Activated gamma-delta T cell (primary cell): ENCODE data around the gene KRT31.
"Not testable (repeated sequence)": the region's sequence is repeated elsewhere in the genome, so short reads cannot be mapped to it uniquely, and the experiment has no call there.

Experiments used
- DNase-seq: peaks from one replicate; lab custom pipeline; 2025; lab: John Stamatoyannopoulos, UW

The KRT31 gene

DNA sequence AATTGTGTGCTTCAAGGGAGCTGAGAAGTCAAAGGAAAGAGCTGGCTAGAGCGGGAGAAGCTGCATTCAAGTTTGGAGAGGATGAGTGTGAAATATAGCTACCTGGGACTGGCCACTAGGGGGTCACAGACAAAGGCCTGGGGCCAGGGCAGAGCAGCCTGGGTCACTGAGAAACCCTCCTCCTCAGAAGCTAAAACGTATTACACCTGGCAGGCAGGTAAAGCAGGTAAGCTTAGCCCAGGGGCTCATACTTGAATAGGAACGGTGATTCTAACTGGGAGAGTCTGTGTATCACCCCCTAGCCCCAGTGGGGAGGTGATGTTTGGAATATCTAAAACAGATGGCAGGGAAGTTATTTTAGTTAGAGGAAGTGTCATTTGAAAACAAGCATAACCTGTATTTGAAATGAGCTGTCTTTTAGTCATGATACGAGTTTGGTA, 20.2 kb upstream of the KRT31 start:
- no peak for DNase-seq

DNA sequence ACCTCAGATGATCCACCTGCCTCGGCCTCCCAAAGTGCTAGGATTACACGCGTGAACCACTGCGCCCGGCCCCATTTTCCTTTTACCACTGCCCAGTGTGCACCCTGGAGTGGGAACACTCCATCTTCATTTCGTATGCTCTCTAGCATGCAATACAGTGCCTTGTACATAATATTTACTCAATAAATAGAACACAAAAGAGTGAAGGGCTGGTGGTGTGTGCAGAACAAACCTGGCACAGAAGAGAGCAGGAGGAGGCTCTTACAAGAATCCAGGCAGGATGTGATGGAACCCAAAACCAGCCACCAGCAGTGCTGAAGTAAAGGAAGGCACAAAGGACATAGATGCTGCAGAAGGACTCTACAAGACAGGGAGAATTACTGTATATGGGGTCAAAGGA, 19.7 kb upstream of the KRT31 start:
- DNase-seq, result no peak

DNA sequence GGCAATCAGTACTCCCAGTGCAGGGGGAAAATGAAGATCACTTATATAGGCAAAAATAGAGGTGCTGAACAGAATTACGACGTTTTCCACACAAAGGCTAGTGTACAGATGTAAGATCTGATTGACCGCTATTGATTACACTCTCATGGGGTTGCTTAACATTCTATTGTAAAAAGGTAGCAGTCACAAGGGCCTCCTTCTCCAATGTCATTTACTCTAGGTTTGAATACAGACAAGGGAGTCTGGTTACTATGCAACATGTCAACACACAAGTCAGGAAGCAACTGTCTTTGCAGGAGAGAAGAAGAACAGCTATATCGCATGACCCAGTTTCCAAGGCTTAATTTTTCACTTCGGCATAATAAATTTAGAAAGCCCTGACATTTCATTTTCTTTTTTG, 19.1 kb upstream of the KRT31 start:
- DNase-seq, result no peak

- no peak for DNase-seq
Observed at GRCh38 chr17:41415833-41416335, 18.5 kb upstream of the KRT31 start.

- DNase-seq, result no peak
Observed at GRCh38 chr17:41415411-41415810, 18.0 kb upstream of the KRT31 start.

GRCh38 chr17:41413982-41414381, 16.6 kb upstream of the KRT31 start:
- DNase-seq, result no peak

DNA sequence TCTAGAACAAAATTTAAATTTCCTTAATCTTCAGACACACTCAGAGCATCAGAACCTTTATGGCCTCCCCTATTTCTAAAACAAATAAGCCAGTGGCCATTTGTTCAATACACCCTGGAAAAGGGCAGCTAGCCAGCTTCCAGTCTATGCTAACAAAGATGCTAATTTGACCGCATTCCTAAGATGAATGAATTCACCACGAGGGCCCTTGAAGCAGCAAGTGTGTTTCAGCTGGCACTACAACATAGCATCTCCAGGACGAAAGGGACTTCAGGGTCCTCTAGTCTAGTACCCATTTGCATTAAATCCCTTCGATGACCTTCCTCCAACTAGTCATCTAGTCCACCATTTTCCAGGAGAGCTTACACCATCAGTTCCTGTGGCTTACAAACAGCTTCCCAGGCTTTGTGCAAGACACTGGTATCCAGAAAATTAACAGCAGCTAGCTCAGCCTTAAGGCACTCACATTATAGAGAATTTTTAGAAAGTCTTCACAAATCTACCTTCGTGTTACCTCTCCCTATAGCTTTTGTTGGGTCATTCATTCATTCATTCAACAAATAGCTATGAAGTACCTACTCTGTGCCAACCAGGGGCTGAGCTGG, 16.0 kb upstream of the KRT31 start:
- DNase-seq, result no peak

DNA sequence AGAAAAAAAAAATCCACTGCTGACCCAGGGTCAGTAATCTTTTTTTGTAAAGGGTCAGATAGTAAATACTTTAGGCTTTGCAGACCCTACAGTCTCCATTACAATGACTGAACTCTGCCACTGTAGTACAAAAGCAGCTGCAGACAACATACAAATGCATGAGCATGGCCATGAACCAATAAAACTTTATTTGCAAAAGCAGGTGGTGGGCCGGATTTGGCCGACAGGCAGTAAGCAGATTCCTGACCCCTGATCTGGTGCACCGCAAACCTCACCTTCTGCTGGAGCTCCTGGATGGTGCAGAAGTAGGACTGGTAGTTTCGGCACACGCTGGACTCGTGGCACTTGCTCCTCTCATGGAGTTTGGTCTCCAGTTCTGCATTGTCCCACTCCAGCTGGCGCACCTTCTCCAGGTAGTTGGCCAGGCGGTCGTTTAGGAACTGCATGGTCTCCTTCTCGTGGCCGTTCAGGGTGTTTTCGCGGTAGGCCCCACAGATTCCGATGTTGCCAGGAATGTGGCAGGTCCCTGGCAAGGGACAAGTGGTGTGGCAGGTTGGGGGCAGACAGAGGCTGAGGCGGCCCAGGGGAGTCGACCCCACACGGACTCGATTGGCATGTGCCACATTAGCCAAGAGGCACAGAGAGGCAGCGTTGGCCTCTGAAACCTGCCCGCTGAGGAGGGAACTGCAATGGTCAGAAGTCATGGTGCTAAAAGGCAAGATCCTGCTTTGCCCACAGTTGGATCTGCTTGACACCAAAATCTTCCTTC, 13.8 kb upstream of the KRT31 start:
- DNase-seq, result no peak

DNA sequence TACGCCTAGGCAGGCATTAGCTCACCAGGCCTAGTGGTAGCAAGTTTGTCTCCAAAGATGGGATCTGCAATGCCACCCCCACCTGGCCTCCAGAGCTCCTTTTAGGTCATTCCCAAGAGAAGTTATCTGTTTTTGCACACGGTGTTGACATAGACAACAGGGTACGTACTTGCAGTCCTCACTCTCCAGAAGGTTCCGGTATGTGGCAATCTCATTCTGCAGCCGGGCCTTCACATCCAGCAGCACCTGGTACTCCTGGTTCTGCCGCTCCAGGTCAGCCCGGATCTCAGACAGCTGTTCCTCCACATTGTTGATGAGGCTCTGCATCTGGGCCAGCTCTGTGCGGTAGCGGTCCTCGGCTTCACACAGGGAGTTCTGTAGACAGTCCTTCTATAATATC, 9.8 kb upstream of the KRT31 start:
- no peak for DNase-seq

- DNase-seq, result no peak
Observed at GRCh38 chr17:41406205-41406604, 8.8 kb upstream of the KRT31 start.

GRCh38 chr17:41404024-41404671, 6.7 kb upstream of the KRT31 start:
- DNase-seq, result no peak

DNA sequence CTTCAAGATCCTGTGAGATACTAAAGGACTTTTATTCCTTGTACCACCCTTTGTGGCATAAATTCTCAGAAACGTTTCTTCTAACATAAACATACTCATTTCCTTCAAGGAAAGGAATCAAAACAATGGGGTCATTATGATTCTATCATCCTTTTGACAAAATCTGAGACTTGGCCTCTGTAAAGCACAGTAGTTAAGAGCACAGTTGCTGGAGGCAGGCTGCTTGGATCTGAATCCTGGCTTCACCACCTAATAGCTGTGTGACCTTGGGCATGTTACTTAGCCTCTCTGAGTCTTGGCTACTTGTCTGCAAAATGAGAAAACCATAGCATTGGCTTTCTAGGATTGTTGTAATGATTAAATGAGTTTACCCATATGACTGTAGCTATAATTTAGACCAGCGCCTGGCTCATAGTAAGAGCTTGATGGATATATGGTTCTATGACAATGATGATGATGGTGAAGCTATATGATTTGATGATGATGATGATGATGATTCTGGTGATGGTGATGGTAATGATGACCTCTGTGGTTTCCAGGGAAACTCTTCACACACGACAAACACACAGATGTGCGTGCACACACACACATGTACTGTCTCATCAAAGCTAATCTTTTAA, 6.1 kb upstream of the KRT31 start:
- DNase-seq, result no peak

DNA sequence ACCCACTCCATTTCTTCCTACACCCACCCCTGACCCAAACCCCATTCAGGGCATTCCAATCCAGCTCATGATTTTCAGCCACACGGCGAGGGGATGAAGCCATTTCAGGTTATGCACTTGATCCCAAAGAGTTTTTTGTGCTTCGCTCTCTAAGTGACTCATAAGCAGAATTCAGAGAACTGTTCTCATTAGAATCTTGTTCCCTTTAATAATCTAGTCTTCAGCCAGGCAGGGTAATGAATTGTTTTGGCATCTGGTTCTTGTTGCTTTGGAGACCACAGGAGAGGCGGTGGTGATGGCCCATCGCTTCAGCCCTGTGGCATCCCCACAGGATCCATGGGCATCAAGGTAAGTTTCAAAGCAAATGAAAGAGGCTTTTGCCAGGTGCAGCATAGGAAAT, 4.8 kb upstream of the KRT31 start:
- DNase-seq, result no peak

DNA sequence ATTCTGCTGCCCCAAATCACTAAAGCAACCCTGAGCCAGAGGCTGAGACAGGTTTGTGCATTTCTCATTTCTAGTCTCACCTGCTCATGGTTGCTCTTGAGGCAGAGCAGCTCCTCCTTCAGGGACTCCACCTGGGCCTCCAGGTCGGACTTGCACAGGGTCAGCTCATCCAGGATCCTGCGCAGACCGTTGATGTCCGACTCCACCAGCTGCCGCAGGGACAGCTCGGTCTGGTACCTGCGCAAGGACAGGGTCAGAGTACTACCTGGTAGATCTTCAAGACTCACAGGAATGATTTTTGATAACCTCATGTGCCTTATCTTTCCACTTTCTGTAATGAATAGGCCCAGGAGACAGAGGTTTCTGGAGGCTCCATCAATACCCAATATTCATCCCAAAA, 1.1 kb downstream of the KRT31 start:
- no peak for DNase-seq

DNA sequence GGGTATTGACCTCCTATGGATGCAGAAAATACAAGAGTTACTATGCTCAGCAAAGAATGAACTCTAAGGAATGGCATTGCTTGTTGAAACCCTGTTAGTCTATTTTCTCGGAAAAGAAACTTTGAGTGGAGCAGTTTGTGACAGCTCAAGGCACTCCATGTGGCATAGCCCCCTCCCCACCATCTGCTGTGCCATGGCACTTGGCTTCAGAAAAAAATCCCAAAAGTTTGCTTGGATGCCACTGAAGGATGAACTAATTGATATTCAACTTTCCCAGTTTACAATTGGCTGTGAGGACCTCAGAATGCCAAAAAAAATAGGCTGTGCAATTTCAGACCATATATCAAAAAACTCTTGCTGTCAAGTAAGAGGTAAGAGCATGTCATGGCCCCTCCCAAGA, 1.8 kb downstream of the KRT31 start:
- DNase-seq, result no peak

DNA sequence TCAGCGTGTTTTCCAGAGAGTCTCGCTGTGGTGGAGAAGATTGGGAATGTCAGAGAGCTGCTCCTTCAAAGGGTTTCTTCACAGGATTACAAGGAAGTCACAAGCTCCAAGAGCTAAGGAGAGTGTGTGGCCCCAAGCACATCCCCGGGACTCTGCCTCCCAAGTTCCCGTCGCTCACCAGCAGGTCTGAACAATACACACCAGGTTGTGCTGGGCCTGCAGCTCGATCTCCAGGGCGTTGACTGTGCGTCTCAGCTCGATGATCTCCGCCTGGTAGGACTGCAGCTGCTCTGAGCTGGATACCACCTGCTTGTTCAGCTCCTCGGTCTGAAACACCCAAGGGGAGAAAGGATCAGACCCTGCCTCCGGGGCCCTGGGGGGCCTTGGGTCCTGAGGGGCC, 2.4 kb downstream of the KRT31 start:
- DNase-seq, result not testable (repeated sequence)

- DNase-seq, result no peak
Observed at GRCh38 chr17:41394254-41394996, 3.0 kb downstream of the KRT31 start.

- no peak for DNase-seq
Observed at GRCh38 chr17:41393826-41394225, 3.6 kb downstream of the KRT31 start.

DNA sequence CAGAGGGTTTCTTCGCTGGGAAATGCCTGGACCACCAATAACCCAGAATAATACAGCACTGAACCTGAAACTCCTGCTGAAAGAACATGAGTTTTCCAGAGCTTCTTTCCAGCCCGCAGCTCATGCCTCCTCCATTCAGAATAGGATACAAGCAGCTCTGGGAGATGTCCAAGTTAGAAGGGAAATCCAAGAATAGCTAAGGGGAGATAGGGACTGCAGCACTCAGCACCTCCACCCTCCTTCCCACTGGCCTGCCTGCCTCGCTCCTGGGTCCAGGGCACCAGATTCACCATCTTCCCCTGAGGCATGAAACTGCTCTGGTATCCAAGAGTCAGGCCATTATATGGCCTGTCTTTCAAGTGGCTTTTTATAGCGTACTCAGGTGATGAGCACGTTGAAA, 4.1 kb downstream of the KRT31 start:
- DNase-seq, result no peak

DNA sequence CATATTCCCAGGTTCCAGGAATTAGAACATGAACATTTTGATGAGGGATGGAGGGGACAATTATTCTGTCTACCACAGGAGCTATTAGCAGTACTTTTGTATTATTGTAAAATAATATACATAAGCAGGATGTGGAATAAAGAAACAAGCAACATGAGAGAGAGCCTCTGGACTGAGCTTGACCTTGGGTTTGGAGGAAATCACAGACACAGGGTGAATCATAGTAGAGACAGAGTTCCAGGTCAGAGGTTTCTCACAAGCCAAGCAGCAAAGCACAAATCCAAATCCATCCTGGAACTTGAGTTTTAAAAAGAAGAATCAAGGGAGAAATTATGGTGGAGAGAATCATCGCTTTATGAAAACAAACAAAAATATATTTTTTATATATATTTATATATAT, 5.1 kb downstream of the KRT31 start:
- no peak for DNase-seq

DNA sequence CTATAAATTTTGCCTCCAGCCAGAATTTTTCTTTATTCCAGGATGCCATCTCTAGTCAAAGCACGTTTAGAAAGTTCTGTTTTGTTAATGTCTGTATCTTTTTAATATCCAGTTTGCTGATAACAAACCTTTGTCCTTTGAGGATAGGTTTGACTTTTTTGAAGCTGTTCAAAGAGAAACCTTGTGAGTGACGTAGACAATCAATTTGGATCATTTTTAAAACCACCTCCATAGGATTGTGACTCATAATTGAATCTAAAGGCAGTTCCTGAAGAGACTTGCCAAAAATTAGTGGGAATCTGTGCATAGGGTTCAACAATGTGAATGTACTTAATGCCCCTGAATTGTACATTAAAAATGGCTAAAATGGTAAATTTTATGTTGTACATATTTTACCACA, 5.9 kb downstream of the KRT31 start:
- no peak for DNase-seq

DNA sequence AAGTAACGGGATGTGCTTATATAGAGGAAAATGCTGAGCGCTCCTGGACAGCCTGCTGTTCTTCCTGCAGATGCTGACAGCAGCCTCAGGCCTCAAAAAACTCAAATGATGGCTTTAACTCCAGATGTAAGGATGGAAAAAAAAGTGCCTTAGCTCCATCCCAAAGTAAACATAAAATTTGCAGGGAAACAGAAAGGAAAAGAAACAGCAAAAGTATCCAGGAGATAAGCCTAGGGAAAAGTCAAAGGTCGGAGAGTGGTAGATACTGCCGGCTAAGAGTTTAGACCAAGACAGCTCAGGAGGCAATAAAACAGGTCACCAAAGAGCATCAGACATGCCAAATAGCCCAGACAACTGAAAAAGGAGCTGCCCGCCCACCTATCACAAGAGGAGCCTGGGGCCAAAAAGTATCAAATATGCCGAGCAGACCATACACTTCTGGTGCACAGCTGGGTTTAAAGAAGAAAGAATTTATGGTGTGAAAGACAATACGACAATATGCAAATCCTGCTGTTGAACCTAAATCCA, 6.9 kb downstream of the KRT31 start:
- no peak for DNase-seq
